ENCODE data around the gene TBL1X. TPM values are rescaled to one million over a fixed set of nuclear protein-coding genes. Genes with fewer than 3 reads are reported as not detected.

The TBL1X gene
- total and polyA plus RNA-seq, 2 of the 8 experiments (the other 6 are each of a cell fraction or from before 2014, with no cell fraction given) = 13.3 to 25.6 TPM

DNA sequence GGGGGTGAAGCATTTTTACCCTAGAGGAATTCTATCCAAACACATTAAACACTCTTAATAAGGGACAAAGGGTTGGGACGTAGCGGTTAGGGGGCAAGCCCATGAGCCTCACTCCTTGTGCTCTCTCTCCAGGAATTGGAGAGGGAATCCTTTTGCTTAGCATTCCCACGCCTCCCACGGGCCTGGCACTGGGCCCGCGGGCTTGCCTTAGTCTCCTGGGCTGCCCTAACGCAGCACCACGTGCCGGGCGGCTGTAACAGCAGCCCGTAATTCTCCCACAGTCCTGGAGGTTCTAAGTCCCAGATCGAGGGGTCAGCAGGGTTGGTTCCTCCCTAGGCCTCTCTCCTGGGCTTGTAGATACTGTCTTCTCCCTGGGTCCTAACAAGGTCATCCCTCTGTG, 67.5 kb downstream of the TBL1X start (continued):
- TF ChIP-seq, protein P1, sequence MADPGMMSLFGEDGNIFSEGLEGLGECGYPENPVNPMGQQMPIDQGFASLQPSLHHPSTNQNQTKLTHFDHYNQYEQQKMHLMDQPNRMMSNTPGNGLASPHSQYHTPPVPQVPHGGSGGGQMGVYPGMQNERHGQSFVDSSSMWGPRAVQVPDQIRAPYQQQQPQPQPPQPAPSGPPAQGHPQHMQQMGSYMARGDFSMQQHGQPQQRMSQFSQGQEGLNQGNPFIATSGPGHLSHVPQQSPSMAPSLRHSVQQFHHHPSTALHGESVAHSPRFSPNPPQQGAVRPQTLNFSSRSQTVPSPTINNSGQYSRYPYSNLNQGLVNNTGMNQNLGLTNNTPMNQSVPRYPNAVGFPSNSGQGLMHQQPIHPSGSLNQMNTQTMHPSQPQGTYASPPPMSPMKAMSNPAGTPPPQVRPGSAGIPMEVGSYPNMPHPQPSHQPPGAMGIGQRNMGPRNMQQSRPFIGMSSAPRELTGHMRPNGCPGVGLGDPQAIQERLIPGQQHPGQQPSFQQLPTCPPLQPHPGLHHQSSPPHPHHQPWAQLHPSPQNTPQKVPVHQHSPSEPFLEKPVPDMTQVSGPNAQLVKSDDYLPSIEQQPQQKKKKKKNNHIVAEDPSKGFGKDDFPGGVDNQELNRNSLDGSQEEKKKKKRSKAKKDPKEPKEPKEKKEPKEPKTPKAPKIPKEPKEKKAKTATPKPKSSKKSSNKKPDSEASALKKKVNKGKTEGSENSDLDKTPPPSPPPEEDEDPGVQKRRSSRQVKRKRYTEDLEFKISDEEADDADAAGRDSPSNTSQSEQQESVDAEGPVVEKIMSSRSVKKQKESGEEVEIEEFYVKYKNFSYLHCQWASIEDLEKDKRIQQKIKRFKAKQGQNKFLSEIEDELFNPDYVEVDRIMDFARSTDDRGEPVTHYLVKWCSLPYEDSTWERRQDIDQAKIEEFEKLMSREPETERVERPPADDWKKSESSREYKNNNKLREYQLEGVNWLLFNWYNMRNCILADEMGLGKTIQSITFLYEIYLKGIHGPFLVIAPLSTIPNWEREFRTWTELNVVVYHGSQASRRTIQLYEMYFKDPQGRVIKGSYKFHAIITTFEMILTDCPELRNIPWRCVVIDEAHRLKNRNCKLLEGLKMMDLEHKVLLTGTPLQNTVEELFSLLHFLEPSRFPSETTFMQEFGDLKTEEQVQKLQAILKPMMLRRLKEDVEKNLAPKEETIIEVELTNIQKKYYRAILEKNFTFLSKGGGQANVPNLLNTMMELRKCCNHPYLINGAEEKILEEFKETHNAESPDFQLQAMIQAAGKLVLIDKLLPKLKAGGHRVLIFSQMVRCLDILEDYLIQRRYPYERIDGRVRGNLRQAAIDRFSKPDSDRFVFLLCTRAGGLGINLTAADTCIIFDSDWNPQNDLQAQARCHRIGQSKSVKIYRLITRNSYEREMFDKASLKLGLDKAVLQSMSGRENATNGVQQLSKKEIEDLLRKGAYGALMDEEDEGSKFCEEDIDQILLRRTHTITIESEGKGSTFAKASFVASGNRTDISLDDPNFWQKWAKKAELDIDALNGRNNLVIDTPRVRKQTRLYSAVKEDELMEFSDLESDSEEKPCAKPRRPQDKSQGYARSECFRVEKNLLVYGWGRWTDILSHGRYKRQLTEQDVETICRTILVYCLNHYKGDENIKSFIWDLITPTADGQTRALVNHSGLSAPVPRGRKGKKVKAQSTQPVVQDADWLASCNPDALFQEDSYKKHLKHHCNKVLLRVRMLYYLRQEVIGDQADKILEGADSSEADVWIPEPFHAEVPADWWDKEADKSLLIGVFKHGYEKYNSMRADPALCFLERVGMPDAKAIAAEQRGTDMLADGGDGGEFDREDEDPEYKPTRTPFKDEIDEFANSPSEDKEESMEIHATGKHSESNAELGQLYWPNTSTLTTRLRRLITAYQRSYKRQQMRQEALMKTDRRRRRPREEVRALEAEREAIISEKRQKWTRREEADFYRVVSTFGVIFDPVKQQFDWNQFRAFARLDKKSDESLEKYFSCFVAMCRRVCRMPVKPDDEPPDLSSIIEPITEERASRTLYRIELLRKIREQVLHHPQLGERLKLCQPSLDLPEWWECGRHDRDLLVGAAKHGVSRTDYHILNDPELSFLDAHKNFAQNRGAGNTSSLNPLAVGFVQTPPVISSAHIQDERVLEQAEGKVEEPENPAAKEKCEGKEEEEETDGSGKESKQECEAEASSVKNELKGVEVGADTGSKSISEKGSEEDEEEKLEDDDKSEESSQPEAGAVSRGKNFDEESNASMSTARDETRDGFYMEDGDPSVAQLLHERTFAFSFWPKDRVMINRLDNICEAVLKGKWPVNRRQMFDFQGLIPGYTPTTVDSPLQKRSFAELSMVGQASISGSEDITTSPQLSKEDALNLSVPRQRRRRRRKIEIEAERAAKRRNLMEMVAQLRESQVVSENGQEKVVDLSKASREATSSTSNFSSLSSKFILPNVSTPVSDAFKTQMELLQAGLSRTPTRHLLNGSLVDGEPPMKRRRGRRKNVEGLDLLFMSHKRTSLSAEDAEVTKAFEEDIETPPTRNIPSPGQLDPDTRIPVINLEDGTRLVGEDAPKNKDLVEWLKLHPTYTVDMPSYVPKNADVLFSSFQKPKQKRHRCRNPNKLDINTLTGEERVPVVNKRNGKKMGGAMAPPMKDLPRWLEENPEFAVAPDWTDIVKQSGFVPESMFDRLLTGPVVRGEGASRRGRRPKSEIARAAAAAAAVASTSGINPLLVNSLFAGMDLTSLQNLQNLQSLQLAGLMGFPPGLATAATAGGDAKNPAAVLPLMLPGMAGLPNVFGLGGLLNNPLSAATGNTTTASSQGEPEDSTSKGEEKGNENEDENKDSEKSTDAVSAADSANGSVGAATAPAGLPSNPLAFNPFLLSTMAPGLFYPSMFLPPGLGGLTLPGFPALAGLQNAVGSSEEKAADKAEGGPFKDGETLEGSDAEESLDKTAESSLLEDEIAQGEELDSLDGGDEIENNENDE (IDR thresholded peaks at IDR 0.05; ENCODE audit: insufficient replicate concordance, low read length) = no peak
- TF ChIP-seq RAD21 (IDR thresholded peaks at IDR 0.05 in 1 of 2, conservative IDR thresholded peaks at IDR 0.05 in 1 of 2; ENCODE audit: low read depth in 2 of 2, low read length in 2 of 2) (no peak), BCL11A (IDR thresholded peaks at IDR 0.05; ENCODE audit: low read depth in 2 of 2, low read length in 2 of 2) (no peak), RBBP5 (IDR thresholded peaks at IDR 0.05; ENCODE audit: borderline replicate concordance, low read depth, low read length) (no peak), MAFK (IDR thresholded peaks at IDR 0.05; ENCODE audit: low read depth, low read length) (no peak), CHD1 (IDR thresholded peaks at IDR 0.05; ENCODE audit: low read depth, low read length) (no peak), RXRA (IDR thresholded peaks at IDR 0.05; ENCODE audit: insufficient read depth, low read depth, low read length) (no peak), SIN3A (conservative IDR thresholded peaks at IDR 0.05 in 1 of 2, IDR thresholded peaks at IDR 0.05 in 1 of 2; ENCODE audit: low read depth in 1 of 2, low read length in 2 of 2) (no peak), POU5F1 (IDR thresholded peaks at IDR 0.05; ENCODE audit: low read depth, low read length) (no peak), SIRT6 (IDR thresholded peaks at IDR 0.05; ENCODE audit: low read length) (no peak), BRCA1 (IDR thresholded peaks at IDR 0.05; ENCODE audit: low read depth, low read length) (no peak), EZH2 (IDR thresholded peaks at IDR 0.05; ENCODE audit: low read depth, low read length, severe bottlenecking) (no peak)

All from H1 (cell line).